Activated B cell treated with CpG ODN at 0.5 μM for 24 hours (primary cell): ENCODE results near the gene ADRB1. TPM values are rescaled to one million over a fixed set of nuclear protein-coding genes. Genes with fewer than 3 reads are reported as not detected.
A peak's percentile ranks its signal among the peaks of the same experiment; 100 is the strongest.

Experiments used
- ATAC-seq: fragments of 200-7000 bp; cut with Tn5 transposase; one replicate; pipeline ENCODE4 v1.10.0; 2021; ENCODE audit warnings: low read depth, mild to moderate bottlenecking, moderate library complexity
- CTCF ChIA-PET: fragments of 350-600 bp; sonication (Branson Sonifier 250); formaldehyde crosslinking; loops from one replicate; lab custom pipeline; 2021; ENCODE audit warnings: antibody characterized with exemption; lab: Charles Lee
- POLR2A ChIA-PET: fragments of 350-600 bp; sonication (Branson Sonifier 250); formaldehyde crosslinking; loops from one replicate; lab custom pipeline; 2021; ENCODE audit warnings: antibody characterized with exemption; lab: Charles Lee
- DNase-seq: peaks from one replicate; pipeline ENCODE4 v3.0.0; 2022
- H3K27ac Mint-ChIP-seq: one replicate; pipeline ENCODE4 v1.8.0; 2020; ENCODE audit warnings: mixed read lengths
- H3K27me3 Mint-ChIP-seq: one replicate; pipeline ENCODE4 v1.8.0; 2021; ENCODE audit warnings: mixed read lengths
- H3K36me3 Mint-ChIP-seq: one replicate; pipeline ENCODE4 v1.8.0; 2021; ENCODE audit warnings: low read depth, mixed read lengths
- H3K4me1 Mint-ChIP-seq: one replicate; pipeline ENCODE4 v1.8.0; 2021; ENCODE audit warnings: mixed read lengths
- H3K4me3 Mint-ChIP-seq: one replicate; pipeline ENCODE4 v1.8.0; 2020; ENCODE audit warnings: mild to moderate bottlenecking, mixed read lengths
- H3K9me3 Mint-ChIP-seq: one replicate; pipeline ENCODE4 v1.8.0; 2020; ENCODE audit warnings: mixed read lengths
- intact Hi-C: fragments of 100-400 bp; cut with micrococcal nuclease; formaldehyde crosslinking; loops from one replicate; pipeline ENCODE4 v1.15.1; 2024
- total RNA-seq: library from RNA; stranded (reverse); gene quantifications from 2 replicates; pipeline ENCODE4 v1.2.3, GENCODE V29; 2022
- TF ChIP-seq, protein P1 (sequence below): fragments of 200-600 bp; IDR thresholded peaks from one replicate; pipeline ENCODE4 v1.8.0; 2022; ENCODE audit warnings: antibody characterized with exemption, mild to moderate bottlenecking

Gene ADRB1
- total RNA-seq, 1 donor from 2014 or later: not detected

- ChIA-PET CTCF (no interaction called here), POLR2A (no interaction called here)
- TF ChIP-seq, protein P1, sequence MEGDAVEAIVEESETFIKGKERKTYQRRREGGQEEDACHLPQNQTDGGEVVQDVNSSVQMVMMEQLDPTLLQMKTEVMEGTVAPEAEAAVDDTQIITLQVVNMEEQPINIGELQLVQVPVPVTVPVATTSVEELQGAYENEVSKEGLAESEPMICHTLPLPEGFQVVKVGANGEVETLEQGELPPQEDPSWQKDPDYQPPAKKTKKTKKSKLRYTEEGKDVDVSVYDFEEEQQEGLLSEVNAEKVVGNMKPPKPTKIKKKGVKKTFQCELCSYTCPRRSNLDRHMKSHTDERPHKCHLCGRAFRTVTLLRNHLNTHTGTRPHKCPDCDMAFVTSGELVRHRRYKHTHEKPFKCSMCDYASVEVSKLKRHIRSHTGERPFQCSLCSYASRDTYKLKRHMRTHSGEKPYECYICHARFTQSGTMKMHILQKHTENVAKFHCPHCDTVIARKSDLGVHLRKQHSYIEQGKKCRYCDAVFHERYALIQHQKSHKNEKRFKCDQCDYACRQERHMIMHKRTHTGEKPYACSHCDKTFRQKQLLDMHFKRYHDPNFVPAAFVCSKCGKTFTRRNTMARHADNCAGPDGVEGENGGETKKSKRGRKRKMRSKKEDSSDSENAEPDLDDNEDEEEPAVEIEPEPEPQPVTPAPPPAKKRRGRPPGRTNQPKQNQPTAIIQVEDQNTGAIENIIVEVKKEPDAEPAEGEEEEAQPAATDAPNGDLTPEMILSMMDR: no peak
- H3K36me3 Mint-ChIP-seq: no peaks in the 10 kb centered on the region
- DNase-seq: no peak
- ATAC-seq: no peak
- H3K4me1 Mint-ChIP-seq: peaks cover 45% of the 10 kb centered on the region
- no peaks in the 10 kb centered on the region for H3K9me3 Mint-ChIP-seq
- intact Hi-C loops: no loop called here
- H3K27ac Mint-ChIP-seq: no peak overlapping the region
- H3K27me3 Mint-ChIP-seq: peaks cover 2% of the 10 kb centered on the region
- no peak overlapping the region for H3K4me3 Mint-ChIP-seq
Measured at GRCh38 chr10:114070710-114071109, 27.0 kb downstream of the ADRB1 start.

- CTCF ChIA-PET: no interaction called here
Measured at GRCh38 chr10:114071178-114071577, 27.5 kb downstream of the ADRB1 start.

DNA sequence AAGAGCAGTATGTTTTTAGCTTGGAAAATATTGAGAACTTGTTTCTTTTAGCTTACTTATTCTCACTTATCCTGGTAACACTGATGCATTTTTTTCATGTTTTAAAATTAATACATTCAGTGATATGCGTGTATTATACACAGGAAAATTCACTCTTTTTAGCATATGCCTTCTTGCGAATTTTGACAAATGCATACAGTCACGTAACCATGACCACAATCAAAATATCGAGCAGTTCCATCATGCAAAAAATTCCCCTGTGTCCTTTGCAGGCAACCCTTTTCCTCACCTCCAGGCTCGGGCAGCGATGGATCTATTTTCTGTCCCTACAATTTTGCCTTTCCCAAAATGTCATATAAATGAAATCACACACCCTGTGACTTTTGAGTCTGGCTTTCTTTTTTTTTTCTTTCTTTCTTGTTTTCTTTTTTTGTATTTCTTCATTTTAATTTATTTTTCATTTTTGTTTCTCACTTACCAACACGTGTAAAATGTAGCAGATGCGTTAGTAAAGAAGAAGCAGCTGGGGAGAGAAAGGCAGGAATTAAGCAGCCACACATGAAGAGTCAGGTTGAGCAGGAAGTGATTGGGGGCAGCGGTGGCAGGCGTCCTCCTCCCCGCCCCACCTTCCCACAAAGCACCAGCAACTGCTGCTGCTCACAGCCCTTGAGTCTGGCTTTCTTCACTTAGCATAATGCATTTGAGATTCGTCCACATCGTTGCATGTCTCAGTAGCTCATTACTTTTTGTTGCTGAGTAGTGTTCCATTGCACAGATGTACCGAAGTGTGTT lies 29.9 kb downstream of the ADRB1 start:
- Mint-ChIP-seq H3K36me3 (no peaks in the 10 kb centered on the region), H3K4me3 (no peak overlapping the region), H3K27me3 (peaks cover 2% of the 10 kb centered on the region), H3K27ac (no peak overlapping the region), H3K9me3 (no peaks in the 10 kb centered on the region), H3K4me1 (peaks cover 32% of the 10 kb centered on the region)
- CTCF ChIA-PET: no interaction called here
- TF ChIP-seq, protein P1: no peak
- ATAC-seq (peak; percentile 68), DNase-seq (no peak)
- intact Hi-C loops: no loop called here
- POLR2A ChIA-PET: no interaction called here

More at GRCh38 chr10:114071178-114071577, 27.5 kb downstream of the ADRB1 start:
- no peaks in the 10 kb centered on the region for H3K36me3 Mint-ChIP-seq
- H3K4me1 Mint-ChIP-seq: peaks cover 45% of the 10 kb centered on the region
- TF ChIP-seq, protein P1: no peak
- no peak overlapping the region for H3K4me3 Mint-ChIP-seq
- H3K27ac Mint-ChIP-seq: no peak overlapping the region
- H3K27me3 Mint-ChIP-seq: peaks cover 2% of the 10 kb centered on the region
- ATAC-seq: no peak
- intact Hi-C loops: no loop called here
- POLR2A ChIA-PET: no interaction called here
- no peak for DNase-seq
- no peaks in the 10 kb centered on the region for H3K9me3 Mint-ChIP-seq

DNA sequence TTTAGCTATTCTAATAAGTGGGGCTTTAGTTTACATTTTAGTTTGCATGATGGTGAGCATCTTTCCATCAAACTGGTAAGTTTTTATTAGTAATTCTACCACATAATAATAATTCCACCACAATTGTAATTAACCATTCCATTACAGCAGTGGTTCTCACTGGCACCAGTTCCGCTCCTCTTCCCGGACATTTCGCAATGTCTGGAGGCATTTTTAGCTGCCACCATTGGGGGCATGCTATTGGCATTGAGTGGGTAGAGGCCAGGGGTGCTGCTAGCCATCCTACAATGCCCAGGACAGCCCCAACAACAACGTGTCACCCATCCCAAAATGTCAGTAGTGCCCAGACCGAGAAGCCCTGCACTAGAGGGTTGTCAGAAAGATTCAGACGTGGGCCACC lies 31.4 kb downstream of the ADRB1 start:
- CTCF ChIA-PET: no interaction called here
- intact Hi-C loops: no loop called here
- Mint-ChIP-seq H3K36me3 (no peaks in the 10 kb centered on the region), H3K27me3 (peaks cover 2% of the 10 kb centered on the region), H3K27ac (no peak overlapping the region), H3K9me3 (no peaks in the 10 kb centered on the region), H3K4me3 (no peak overlapping the region), H3K4me1 (peaks cover 31% of the 10 kb centered on the region)
- POLR2A ChIA-PET: no interaction called here
- ATAC-seq (no peak), DNase-seq (no peak)
- TF ChIP-seq, protein P1: no peak

DNA sequence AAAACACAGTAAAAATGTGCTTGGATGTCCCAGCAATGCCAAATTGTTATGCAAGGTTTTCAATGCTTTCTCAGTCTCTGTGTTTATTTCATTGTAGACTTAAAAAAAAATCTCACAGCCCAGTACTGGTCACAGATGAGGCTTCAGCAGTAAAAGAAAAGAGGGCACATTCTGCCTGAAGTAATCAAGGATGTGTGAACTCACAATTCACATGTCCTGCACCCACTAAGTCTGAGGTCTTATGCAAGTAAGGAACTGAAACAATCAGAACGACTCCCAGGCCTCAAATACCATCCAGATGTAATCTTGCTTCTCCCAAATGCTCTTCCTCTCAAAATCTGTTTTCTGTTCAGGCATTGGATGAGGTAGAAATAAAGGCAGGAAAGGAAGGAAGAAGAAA lies 33.7 kb downstream of the ADRB1 start:
- ChIA-PET CTCF (no interaction called here), POLR2A (no interaction called here)
- DNase-seq (no peak), ATAC-seq (no peak)
- no peak overlapping the region for H3K27ac Mint-ChIP-seq
- TF ChIP-seq, protein P1: no peak
- no peak overlapping the region for H3K4me3 Mint-ChIP-seq
- no peaks in the 10 kb centered on the region for H3K9me3 Mint-ChIP-seq
- peaks cover 2% of the 10 kb centered on the region for H3K27me3 Mint-ChIP-seq
- peaks cover 18% of the 10 kb centered on the region for H3K4me1 Mint-ChIP-seq
- no peaks in the 10 kb centered on the region for H3K36me3 Mint-ChIP-seq
- intact Hi-C loops: no loop called here
